Measurements from ENCODE around the gene NEIL3.
"Not testable (repeated sequence)": the region's sequence is repeated elsewhere in the genome, so short reads cannot be mapped to it uniquely, and the experiment has no call there.

Gene NEIL3

GRCh38 chr4:177302371-177303100 is 7.1 kb upstream of the NEIL3 start:
- no peak for DNase-seq (ENCODE audit: low read depth in 2 of 2)

DNA sequence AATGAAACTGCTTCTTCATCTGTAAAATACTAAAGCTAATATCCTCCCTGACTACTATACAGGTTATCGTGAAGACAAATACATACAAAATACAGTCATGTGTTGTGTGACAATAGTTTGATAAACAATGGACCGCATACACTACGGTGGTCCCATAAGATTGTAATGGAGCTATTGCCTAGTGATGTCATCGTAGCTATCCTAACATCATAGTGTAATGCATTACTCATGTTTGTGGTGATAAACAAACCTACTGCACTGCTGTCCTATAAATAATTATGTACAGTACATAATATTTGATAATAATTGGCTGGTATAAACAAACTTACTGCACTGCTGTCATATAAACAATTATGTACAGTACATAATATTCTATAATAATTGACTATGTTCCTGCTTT is 5.6 kb upstream of the NEIL3 start:
- DNase-seq (ENCODE audit: low read depth in 2 of 2): no peak

GRCh38 chr4:177304864-177305263 is 4.8 kb upstream of the NEIL3 start:
- DNase-seq (ENCODE audit: low read depth in 2 of 2): not testable (repeated sequence)

DNA sequence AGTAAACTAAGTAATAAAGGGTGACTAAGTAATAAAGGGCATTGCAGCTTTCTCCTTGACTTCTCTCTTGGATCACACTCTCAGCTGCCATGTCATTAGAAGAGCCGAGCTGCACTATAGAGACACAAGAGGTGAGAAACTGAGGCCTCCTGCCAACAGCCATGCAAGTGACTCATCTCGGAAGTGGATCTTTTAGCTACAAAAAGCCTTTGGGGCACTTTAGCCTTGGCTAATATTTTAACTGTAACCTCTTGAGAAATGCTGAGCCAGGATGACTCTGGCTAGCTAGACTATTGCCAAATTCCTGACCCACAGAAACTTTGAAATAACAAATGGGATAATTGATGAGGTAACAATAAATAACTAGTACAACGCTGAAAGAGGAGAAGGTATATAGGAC is 1.5 kb upstream of the NEIL3 start:
- DNase-seq (ENCODE audit: low read depth in 2 of 2): no peak

DNA sequence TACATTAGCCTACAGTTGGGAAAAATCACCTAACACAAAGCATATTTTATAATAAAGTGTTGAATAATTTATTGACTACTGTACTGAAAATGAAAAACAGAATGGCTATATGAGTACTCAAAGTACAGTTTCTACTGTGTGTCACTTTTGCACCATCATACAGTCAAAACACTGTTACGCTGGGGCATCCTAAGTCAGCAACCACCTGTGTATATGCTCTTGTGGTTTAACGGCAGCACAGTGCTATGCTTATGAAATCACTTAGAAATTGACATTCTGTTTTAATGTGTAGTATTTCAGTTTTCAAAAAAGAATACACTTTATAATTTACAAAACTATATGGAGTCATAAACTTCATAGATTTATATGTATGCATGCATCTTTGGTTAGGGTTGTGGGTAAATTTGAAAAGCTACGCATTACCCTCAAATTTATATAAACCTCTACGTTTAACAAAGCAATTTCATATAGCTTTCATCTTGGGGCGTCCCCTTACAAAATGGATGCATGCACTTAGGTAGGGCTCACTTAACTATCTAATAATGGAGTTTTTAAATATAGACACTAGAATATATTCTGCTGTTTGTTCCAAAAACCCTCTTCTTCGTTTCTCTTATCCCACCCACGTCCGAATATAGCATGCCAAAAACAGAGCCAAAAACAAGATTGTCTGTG is 690 bp upstream of the NEIL3 start:
- DNase-seq (ENCODE audit: low read depth in 2 of 2): no peak

- no peak for DNase-seq (ENCODE audit: low read depth in 2 of 2)
These were observed 1.9 kb downstream of the NEIL3 start for GRCh38 chr4:177311589-177311988.

- DNase-seq (ENCODE audit: low read depth in 2 of 2): no peak
These were observed 3.6 kb downstream of the NEIL3 start for GRCh38 chr4:177313263-177313662.

- DNase-seq (ENCODE audit: low read depth in 2 of 2): no peak
These were observed 6.2 kb downstream of the NEIL3 start for GRCh38 chr4:177315767-177316464.

DNA sequence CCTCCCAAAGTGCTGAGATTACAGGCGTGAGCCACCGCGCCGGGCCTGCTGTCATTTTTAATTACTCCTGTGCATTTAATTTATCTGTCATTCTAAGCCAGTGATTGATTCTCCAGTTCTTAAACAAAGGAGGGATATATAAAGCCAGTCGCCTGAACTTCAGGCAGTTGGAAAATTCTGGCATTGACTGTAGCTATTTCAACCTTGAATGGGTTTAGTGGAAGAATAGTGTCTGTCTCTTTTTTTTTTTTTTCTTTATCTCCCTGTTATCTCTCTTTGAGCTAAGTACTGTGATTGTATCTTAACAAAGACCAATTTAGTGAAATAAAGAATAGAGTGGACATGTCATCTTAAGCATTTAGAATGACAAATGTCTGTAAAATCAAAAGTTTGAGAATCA is 11.0 kb downstream of the NEIL3 start:
- DNase-seq (ENCODE audit: low read depth in 2 of 2): no peak

GRCh38 chr4:177321647-177322046 is 12.0 kb downstream of the NEIL3 start:
- no peak for DNase-seq (ENCODE audit: low read depth in 2 of 2)

DNA sequence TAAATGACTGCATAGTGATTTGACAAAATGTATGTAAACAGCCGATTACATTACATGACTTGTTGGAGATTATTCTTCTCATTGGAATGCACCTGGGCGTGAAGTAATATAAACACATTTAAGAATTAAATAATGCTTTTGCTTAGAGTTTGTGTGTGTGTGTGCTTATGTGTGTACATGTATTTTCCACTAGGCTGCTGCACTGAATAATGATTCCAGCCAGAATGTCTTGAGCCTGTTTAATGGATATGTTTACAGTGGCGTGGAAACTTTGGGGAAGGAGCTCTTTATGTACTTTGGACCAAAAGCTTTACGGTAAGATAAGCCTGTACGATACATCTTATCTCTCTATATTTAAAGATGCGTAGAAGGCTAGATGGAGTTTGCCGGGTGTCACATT is 12.6 kb downstream of the NEIL3 start:
- no peak for DNase-seq (ENCODE audit: low read depth in 2 of 2)

- no peak for DNase-seq (ENCODE audit: low read depth in 2 of 2)
These were observed 13.2 kb downstream of the NEIL3 start for GRCh38 chr4:177322881-177323280.

DNA sequence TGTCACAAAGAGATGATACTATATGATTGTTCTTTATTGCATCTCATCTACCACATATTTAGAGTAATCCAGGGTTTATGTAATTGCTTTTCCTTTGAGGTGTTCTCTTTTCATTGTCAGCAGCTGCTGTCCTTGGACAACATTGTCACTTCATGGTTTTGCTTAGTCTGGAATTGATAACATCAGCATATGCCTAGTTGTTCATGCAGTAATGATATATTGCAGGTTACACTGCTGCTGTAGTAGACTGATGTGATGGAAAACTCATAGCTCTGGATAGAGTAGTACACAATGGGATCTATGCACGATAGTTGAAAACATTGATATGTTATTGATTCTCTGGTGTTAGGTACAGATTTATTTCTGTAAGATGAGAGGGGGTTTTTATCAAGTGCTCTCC is 13.7 kb downstream of the NEIL3 start:
- no peak for DNase-seq (ENCODE audit: low read depth in 2 of 2)

GRCh38 chr4:177332119-177332518 is 22.4 kb downstream of the NEIL3 start:
- no peak for DNase-seq (ENCODE audit: low read depth in 2 of 2)

GRCh38 chr4:177339477-177340374 is 30.1 kb downstream of the NEIL3 start:
- DNase-seq (ENCODE audit: low read depth in 2 of 2): no peak

GRCh38 chr4:177348348-177348747 is 38.7 kb downstream of the NEIL3 start:
- no peak for DNase-seq (ENCODE audit: low read depth in 2 of 2)

DNA sequence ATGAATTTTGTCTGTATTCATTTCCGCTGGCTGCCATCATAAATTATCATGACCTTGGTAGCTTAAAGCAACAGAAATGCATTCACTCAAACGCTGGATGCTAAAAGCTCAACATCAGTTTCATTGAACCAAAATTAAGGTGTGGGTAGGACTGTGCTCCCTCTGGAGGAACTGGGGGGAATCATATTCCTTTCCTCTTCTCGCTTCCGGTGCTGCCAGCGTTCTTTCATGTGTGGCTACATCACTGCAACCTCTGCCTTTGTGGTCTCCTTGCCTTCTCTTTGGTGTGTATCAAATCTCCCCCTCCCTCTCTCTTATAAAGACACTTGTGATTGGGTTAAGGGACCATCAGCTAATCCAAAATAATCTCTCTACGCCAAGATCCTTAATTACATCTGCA is 39.5 kb downstream of the NEIL3 start:
- no peak for DNase-seq (ENCODE audit: low read depth in 2 of 2)

GRCh38 chr4:177351622-177352244 is 42.1 kb downstream of the NEIL3 start:
- DNase-seq (ENCODE audit: low read depth in 2 of 2): no peak

- no peak for DNase-seq (ENCODE audit: low read depth in 2 of 2)
These were observed 46.5 kb downstream of the NEIL3 start for GRCh38 chr4:177356206-177356605.

DNA sequence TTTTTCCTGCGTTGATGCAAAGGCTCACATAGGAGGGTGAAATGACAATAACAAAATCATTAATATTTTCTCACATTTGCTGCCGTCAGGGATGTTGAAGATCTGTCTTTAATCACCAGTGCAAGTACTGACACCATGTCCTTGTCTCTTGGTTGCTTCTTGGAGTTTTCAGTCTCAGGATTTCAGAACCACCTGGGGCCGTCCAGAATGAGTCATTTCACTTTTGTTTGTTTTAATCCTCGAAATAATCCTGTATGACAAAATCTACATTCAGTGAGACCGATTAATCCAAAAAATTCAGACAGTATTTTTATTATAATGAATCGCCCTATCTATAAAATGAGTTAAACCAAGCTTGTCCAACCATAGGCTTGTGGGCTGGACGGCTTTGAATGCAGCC is 47.2 kb downstream of the NEIL3 start:
- DNase-seq (ENCODE audit: low read depth in 2 of 2): no peak

DNA sequence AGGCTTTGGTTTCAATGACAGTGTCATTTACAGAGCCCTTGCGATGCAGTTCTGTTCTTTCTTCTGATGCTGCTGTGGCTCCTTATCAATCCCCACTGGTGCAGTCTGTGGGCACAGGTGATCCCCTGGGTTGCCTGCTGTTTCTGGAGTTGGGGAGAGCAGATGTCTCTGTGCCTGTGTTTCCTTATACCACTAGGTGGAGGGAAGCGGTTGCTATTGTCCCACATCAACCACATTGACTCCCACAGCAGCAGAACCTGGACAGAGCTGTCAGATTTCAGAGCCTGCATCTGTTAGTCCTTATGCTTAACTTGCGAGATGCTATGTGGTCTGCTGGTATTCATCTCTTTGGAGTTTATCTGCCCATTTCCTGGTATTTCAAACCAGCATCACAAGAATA is 57.7 kb downstream of the NEIL3 start:
- no peak for DNase-seq (ENCODE audit: low read depth in 2 of 2)

- no peak for DNase-seq (ENCODE audit: low read depth in 2 of 2)
These were observed 59.7 kb downstream of the NEIL3 start for GRCh38 chr4:177369372-177369771.
